ENCODE measurements around the gene PPP2CA.

DNA sequence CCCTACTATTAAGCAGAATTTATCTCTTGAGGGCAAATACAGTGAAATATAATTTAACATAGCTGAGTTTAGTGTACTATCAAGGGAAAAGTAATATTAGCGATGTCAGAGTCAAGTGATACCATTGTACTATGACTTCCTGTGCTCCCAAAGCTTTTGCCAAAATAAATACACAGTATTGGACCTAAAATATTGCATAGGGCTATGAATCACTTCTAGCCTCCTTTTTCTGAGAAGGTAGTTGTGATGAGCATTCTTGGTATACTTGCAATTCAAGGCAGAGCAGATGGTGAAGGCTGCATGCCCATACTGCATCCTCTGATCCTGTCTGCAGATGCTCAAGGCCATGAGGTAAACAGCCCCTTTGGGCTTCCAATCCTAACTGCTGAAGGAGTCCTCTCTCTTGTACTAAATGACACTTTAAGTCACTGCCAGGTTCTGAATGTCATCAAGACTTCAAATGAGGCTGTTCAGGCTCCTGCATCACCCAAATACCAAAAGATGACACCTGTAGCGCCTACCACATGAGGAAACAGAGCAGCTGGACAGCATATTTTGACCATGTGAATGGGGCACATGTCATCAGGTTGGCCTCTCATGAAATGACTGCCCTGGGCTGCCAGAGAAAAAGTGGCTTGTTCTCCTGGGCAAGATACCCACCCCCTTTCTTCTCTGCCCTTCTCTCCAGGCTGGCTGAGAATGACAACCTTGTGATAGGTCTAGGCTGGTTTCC, 29.7 kb upstream of the PPP2CA start:
- TF ChIP-seq CTCF (conservative IDR thresholded peaks at IDR 0.05; ENCODE audit: low read length) (no peak), EZH2phosphoT487 (IDR thresholded peaks at IDR 0.05; ENCODE audit: borderline replicate concordance, low read depth, low read length) (no peak)
